H9 (cell line): Measurements from ENCODE around the gene TSPYL1. TPM values are rescaled to one million over a fixed set of nuclear protein-coding genes. Genes with fewer than 3 reads are reported as not detected.

Source experiments
- DNase-seq: peaks from one replicate; pipeline ENCODE4 v3.0.0-alpha.2; 2017
- H2AFZ ChIP-seq: one replicate; pipeline ENCODE4 v1.6.1; 2013; ENCODE audit warnings: mild to moderate bottlenecking, low read length, control low read depth, moderate library complexity
- H2AK5ac ChIP-seq: 2 replicates; pipeline ENCODE4 v1.6.1; 2013; ENCODE audit warnings: low read length, control low read depth, mixed read lengths; ENCODE audit not compliant: insufficient read length
- H2BK120ac ChIP-seq: one replicate; pipeline ENCODE4 v1.6.1; 2013; ENCODE audit warnings: low read depth, mild to moderate bottlenecking, low read length, control low read depth, inconsistent platforms; ENCODE audit not compliant: poor library complexity, severe bottlenecking
- H2BK12ac ChIP-seq: 2 replicates; pipeline ENCODE4 v1.6.1; 2013; ENCODE audit warnings: low read length, control low read depth, mixed read lengths, low read depth; ENCODE audit not compliant: insufficient read length
- H2BK15ac ChIP-seq: 2 replicates; pipeline ENCODE4 v1.6.1; 2013; ENCODE audit warnings: low read depth, low read length, control low read depth
- H2BK20ac ChIP-seq: one replicate; pipeline ENCODE4 v1.6.1; 2013; ENCODE audit warnings: low read depth, mild to moderate bottlenecking, low read length, control low read depth, inconsistent platforms; ENCODE audit not compliant: poor library complexity, severe bottlenecking
- H2BK5ac ChIP-seq: 2 replicates; pipeline ENCODE4 v1.6.1; 2013; ENCODE audit warnings: low read length, control low read depth, mixed read lengths; ENCODE audit not compliant: insufficient read length
- H3K14ac ChIP-seq: 2 replicates; pipeline ENCODE4 v1.6.1; 2013; ENCODE audit warnings: low read length, control low read depth; ENCODE audit not compliant: insufficient read depth
- H3K18ac ChIP-seq: 2 replicates; pipeline ENCODE4 v1.6.1; 2013; ENCODE audit warnings: low read depth, mild to moderate bottlenecking, mixed read lengths, low read length, control low read depth; ENCODE audit not compliant: insufficient read length
- H3K23ac ChIP-seq: 2 replicates; pipeline ENCODE4 v1.6.1; 2013; ENCODE audit warnings: low read length, control low read depth, mixed read lengths, low read depth; ENCODE audit not compliant: insufficient read length
- H3K23me2 ChIP-seq: 2 replicates; pipeline ENCODE4 v1.6.1; 2013; ENCODE audit warnings: low read depth, mild to moderate bottlenecking, mixed read lengths, low read length, control low read depth; ENCODE audit not compliant: insufficient read length, poor library complexity, severe bottlenecking
- H3K27ac ChIP-seq: 2 replicates; pipeline ENCODE4 v1.5.1; 2013; ENCODE audit warnings: low read length, control low read depth, mixed read lengths, low read depth; ENCODE audit not compliant: insufficient read length
- H3K27me3 ChIP-seq: 2 replicates; pipeline ENCODE4 v1.6.1; 2013; ENCODE audit warnings: low read length, control low read depth, inconsistent platforms; ENCODE audit not compliant: insufficient read depth
- H3K4ac ChIP-seq: 2 replicates; pipeline ENCODE4 v1.6.1; 2013; ENCODE audit warnings: low read depth, mild to moderate bottlenecking, control low read depth, inconsistent platforms, low read length, moderate library complexity
- H3K4me1 ChIP-seq: 2 replicates; pipeline ENCODE4 v1.6.1; 2013; ENCODE audit warnings: low read length, control low read depth, inconsistent platforms; ENCODE audit not compliant: insufficient read depth
- H3K4me2 ChIP-seq: 2 replicates; pipeline ENCODE4 v1.6.1; 2013; ENCODE audit warnings: low read length, control low read depth, mixed read lengths; ENCODE audit not compliant: insufficient read length, insufficient read depth
- H3K56ac ChIP-seq: 2 replicates; pipeline ENCODE4 v1.6.1; 2013; ENCODE audit warnings: low read depth, mild to moderate bottlenecking, mixed read lengths, low read length, control low read depth; ENCODE audit not compliant: insufficient read length
- H3K79me1 ChIP-seq: 2 replicates; pipeline ENCODE4 v1.6.1; 2013; ENCODE audit warnings: low read depth, mild to moderate bottlenecking, moderate library complexity, low read length, control low read depth, inconsistent platforms; ENCODE audit not compliant: insufficient read depth, poor library complexity, severe bottlenecking
- H3K79me2 ChIP-seq: 2 replicates; pipeline ENCODE4 v1.6.1; 2013; ENCODE audit warnings: low read length, control low read depth, inconsistent platforms; ENCODE audit not compliant: insufficient read depth
- H3K9ac ChIP-seq: 2 replicates; pipeline ENCODE4 v1.6.1; 2013; ENCODE audit warnings: low read length, control low read depth, mixed read lengths; ENCODE audit not compliant: insufficient read length; ENCODE audit errors: extremely low read depth
- H3K9me3 ChIP-seq: one replicate; pipeline ENCODE4 v1.6.1; 2013; ENCODE audit warnings: low read depth, low read length, inconsistent platforms; ENCODE audit not compliant: control insufficient read depth
- H3T11ph ChIP-seq: one replicate; pipeline ENCODE4 v1.6.1; 2013; ENCODE audit warnings: mild to moderate bottlenecking, low read length, control low read depth, inconsistent platforms
- H4K20me1 ChIP-seq: one replicate; pipeline ENCODE4 v1.6.1; 2013; ENCODE audit not compliant: control insufficient read depth, insufficient read length, insufficient read depth
- H4K5ac ChIP-seq: 2 replicates; pipeline ENCODE4 v1.6.1; 2013; ENCODE audit warnings: low read depth, mild to moderate bottlenecking, mixed read lengths, low read length, control low read depth; ENCODE audit not compliant: insufficient read length
- H4K8ac ChIP-seq: replicated peaks from 2 replicates; pipeline ENCODE4 v1.6.1; 2013; ENCODE audit warnings: low read length, control low read depth, mixed read lengths, low read depth; ENCODE audit not compliant: insufficient read length
- H4K91ac ChIP-seq: 2 replicates; pipeline ENCODE4 v1.6.1; 2013; ENCODE audit warnings: low read depth, mild to moderate bottlenecking, moderate library complexity, mixed read lengths, low read length, control low read depth; ENCODE audit not compliant: insufficient read length
- H3K27ac Mint-ChIP-seq, 3 experiments: 2 replicates in 2 of 3; 3 replicates in 1 of 3; pipeline ENCODE4 v1.8.0; 2020 to 2021; ENCODE audit warnings: mixed read lengths in 3 of 3, mild to moderate bottlenecking in 1 of 3, moderate library complexity in 1 of 3
- H3K27me3 Mint-ChIP-seq: 2 replicates; pipeline ENCODE4 v1.8.0; 2021; ENCODE audit warnings: low read depth, mild to moderate bottlenecking, moderate library complexity, mixed read lengths
- H3K36me3 Mint-ChIP-seq, 3 experiments: 2 replicates in 2 of 3; 3 replicates in 1 of 3; pipeline ENCODE4 v1.8.0; 2020 to 2021; ENCODE audit warnings: low read depth in 3 of 3, mixed read lengths in 3 of 3; ENCODE audit not compliant: insufficient read depth in 1 of 3
- H3K4me1 Mint-ChIP-seq, 2 experiments: 2 replicates each; pipeline ENCODE4 v1.8.0; 2020; ENCODE audit warnings: mixed read lengths in 2 of 2
- H3K4me3 Mint-ChIP-seq, 2 experiments: 2 replicates in 1 of 2; 3 replicates in 1 of 2; pipeline ENCODE4 v1.8.0; 2020 to 2021; ENCODE audit warnings: mild to moderate bottlenecking in 2 of 2, mixed read lengths in 2 of 2, moderate library complexity in 1 of 2
- H3K9me3 Mint-ChIP-seq, 2 experiments: 2 replicates in 1 of 2; 3 replicates in 1 of 2; pipeline ENCODE4 v1.8.0; 2020; ENCODE audit warnings: mild to moderate bottlenecking in 2 of 2, mixed read lengths in 2 of 2, moderate library complexity in 1 of 2
- WGBS: extraction: QIAGEN DNeasy Blood & Tissue Kit; methylation state at CpG from one replicate; pipeline ENCODE4 v1.1.7; 2013; ENCODE audit warnings: missing lambda C conversion rate, low lambda C conversion rate, mixed read lengths; ENCODE audit not compliant: insufficient read length; ENCODE audit errors: extremely low coverage; 5-methylcytosine and 5-hydroxymethylcytosine counted together
- total RNA-seq: library from RNA; stranded (reverse); gene quantifications from 2 replicates; pipeline ENCODE4 v1.2.1, GENCODE V29; 2021
- TF ChIP-seq, protein P1 (sequence below): fragments of 200-600 bp; sonication (generic); conservative IDR thresholded peaks from 3 replicates; pipeline ENCODE4 v1.8.0; 2021; ENCODE audit warnings: antibody characterized with exemption, mild to moderate bottlenecking

The TSPYL1 gene
- total RNA-seq, 1 experiment from 2014 or later, result 75.3 TPM

GRCh38 chr6:116307633-116308032, 27.9 kb upstream of the TSPYL1 start:
- H3K18ac ChIP-seq, result no peak overlapping the region
- H4K20me1 ChIP-seq, result no peaks in the 10 kb centered on the region
- no peak overlapping the region for H2AFZ ChIP-seq
- no peaks in the 10 kb centered on the region for H3K23me2 ChIP-seq
- H3K14ac ChIP-seq, result no peak overlapping the region
- H4K5ac ChIP-seq, result no peak overlapping the region
- H4K91ac ChIP-seq, result no peak overlapping the region
- no peak overlapping the region for H2AK5ac ChIP-seq
- no peak overlapping the region for H3K4me2 ChIP-seq
- H3K27me3 Mint-ChIP-seq, result no peaks in the 10 kb centered on the region
- H3K23ac ChIP-seq, result no peak overlapping the region
- H2BK20ac ChIP-seq, result no peak overlapping the region
- peaks cover 0 to 4% (median 0%) of the 10 kb centered on the region in 3 experiments; a peak in 2 of 7 replicates for H3K36me3 Mint-ChIP-seq
- H3K4me1 ChIP-seq, result no peaks in the 10 kb centered on the region
- no peak overlapping the region for H3K27ac Mint-ChIP-seq
- no peak for DNase-seq
- H2BK120ac ChIP-seq, result no peak overlapping the region
- no peak overlapping the region for H3K56ac ChIP-seq
- no peak overlapping the region for H2BK5ac ChIP-seq
- no peak overlapping the region for H2BK15ac ChIP-seq
- no peaks in the 10 kb centered on the region for H3K9me3 Mint-ChIP-seq
- WGBS, result no CpG with 5 or more reads among the region's 1 CpG
- H3K79me2 ChIP-seq, result no peaks in the 10 kb centered on the region
- H3K4me3 Mint-ChIP-seq, result no peak overlapping the region
- TF ChIP-seq, protein P1, sequence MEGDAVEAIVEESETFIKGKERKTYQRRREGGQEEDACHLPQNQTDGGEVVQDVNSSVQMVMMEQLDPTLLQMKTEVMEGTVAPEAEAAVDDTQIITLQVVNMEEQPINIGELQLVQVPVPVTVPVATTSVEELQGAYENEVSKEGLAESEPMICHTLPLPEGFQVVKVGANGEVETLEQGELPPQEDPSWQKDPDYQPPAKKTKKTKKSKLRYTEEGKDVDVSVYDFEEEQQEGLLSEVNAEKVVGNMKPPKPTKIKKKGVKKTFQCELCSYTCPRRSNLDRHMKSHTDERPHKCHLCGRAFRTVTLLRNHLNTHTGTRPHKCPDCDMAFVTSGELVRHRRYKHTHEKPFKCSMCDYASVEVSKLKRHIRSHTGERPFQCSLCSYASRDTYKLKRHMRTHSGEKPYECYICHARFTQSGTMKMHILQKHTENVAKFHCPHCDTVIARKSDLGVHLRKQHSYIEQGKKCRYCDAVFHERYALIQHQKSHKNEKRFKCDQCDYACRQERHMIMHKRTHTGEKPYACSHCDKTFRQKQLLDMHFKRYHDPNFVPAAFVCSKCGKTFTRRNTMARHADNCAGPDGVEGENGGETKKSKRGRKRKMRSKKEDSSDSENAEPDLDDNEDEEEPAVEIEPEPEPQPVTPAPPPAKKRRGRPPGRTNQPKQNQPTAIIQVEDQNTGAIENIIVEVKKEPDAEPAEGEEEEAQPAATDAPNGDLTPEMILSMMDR, result no peak
- H3K9ac ChIP-seq, result no peak overlapping the region
- peaks cover 0 to 5% of the 10 kb centered on the region in 2 experiments; a peak in 1 of 4 replicates for H3K4me1 Mint-ChIP-seq
- H3T11ph ChIP-seq, result no peak overlapping the region
- H3K4ac ChIP-seq, result no peak overlapping the region
- H3K9me3 ChIP-seq, result no peaks in the 10 kb centered on the region
- H4K8ac ChIP-seq, result no peak overlapping the region
- H3K79me1 ChIP-seq, result no peaks in the 10 kb centered on the region
- no peaks in the 10 kb centered on the region for H3K27me3 ChIP-seq
- no peak overlapping the region for H2BK12ac ChIP-seq
- H3K27ac ChIP-seq, result no peak overlapping the region
